SU-DHL-6 (cell line): ENCODE measurements around the gene CPNE1.
"Not testable (repeated sequence)": the region's sequence is repeated elsewhere in the genome, so short reads cannot be mapped to it uniquely, and the experiment has no call there.

ENCODE experiments used
- CTCF ChIP-seq: fragments of 200-600 bp; sonication (generic); IDR thresholded peaks from one replicate; pipeline ENCODE4 v1.5.1; 2017; ENCODE audit warnings: antibody characterized with exemption, mild to moderate bottlenecking, low read length, moderate library complexity; ENCODE audit not compliant: insufficient read depth, poor library complexity, severe bottlenecking
- EZH2phosphoT487 ChIP-seq: fragments of 200-600 bp; sonication (generic), shearing (Covaris generic); conservative IDR thresholded peaks from 2 replicates; pipeline ENCODE4 v1.6.1; 2018; ENCODE audit warnings: mild to moderate bottlenecking, antibody characterized with exemption, low read length, moderate library complexity, mixed read lengths

DNA sequence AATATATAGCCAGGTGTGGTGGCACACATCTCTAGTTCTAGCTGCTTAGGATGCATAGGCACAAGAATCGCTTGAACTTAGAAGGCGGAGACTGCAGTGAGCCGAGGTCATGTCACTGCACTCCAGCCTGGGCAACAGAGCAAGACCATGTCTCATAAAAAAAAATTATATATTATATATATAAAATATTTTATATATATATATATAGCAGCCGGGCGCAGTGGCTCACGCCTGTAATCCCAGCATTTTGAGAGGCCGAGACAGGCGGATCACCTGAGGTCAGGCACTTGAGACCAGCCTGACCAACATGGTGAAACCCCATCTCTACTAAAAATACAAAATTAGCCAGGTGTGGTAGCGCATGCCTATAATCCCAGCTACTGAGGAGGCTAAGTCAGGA lies 20.7 kb upstream of the CPNE1 start:
- not testable (repeated sequence) for TF ChIP-seq CTCF, EZH2phosphoT487
